Central memory CD4-positive, alpha-beta T cell (primary cell): Measurements from ENCODE around the gene APOA5.

Experiments
- DNase-seq: peaks from one replicate; pipeline ENCODE4 v3.0.0; 2022

Gene APOA5

GRCh38 chr11:116794851-116795250 lies 3.2 kb upstream of the APOA5 start:
- DNase-seq: no peak

GRCh38 chr11:116793772-116794097 lies 2.1 kb upstream of the APOA5 start:
- DNase-seq: no peak

GRCh38 chr11:116792869-116793771 lies 1.4 kb upstream of the APOA5 start:
- no peak for DNase-seq

GRCh38 chr11:116792144-116792868 lies 627 bp upstream of the APOA5 start:
- DNase-seq: no peak

GRCh38 chr11:116791002-116791812 lies 472 bp downstream of the APOA5 start:
- DNase-seq: peak; percentile 67

GRCh38 chr11:116790167-116791001 lies 1.3 kb downstream of the APOA5 start:
- no peak for DNase-seq

GRCh38 chr11:116788975-116789374 lies 2.7 kb downstream of the APOA5 start:
- no peak for DNase-seq

- DNase-seq: no peak
Observed at GRCh38 chr11:116788534-116788933, 3.1 kb downstream of the APOA5 start.

- DNase-seq: peak; percentile 86
Observed at GRCh38 chr11:116787786-116788486, 3.7 kb downstream of the APOA5 start, which contains the start of gene ZPR1. TSS of gene ZPR1 (minus strand) at chr11:116788023. CDS start at chr11:116787990, 33 bp downstream.

GRCh38 chr11:116787436-116787785 lies 4.3 kb downstream of the APOA5 start:
- no peak for DNase-seq

GRCh38 chr11:116786966-116787365 lies 4.7 kb downstream of the APOA5 start:
- no peak for DNase-seq

GRCh38 chr11:116786326-116786725 lies 5.4 kb downstream of the APOA5 start:
- no peak for DNase-seq

- DNase-seq: no peak
Observed at GRCh38 chr11:116782728-116783127, 9.0 kb downstream of the APOA5 start.

- DNase-seq: no peak
Observed at GRCh38 chr11:116778556-116778955, 13.1 kb downstream of the APOA5 start.

GRCh38 chr11:116777056-116777455 lies 14.6 kb downstream of the APOA5 start:
- DNase-seq: no peak

- no peak for DNase-seq
Observed at GRCh38 chr11:116776522-116776984, 15.1 kb downstream of the APOA5 start.

- no peak for DNase-seq
Observed at GRCh38 chr11:116775975-116776374, 15.7 kb downstream of the APOA5 start.

- no peak for DNase-seq
Observed at GRCh38 chr11:116774661-116775060, 17.0 kb downstream of the APOA5 start.

- DNase-seq: no peak
Observed at GRCh38 chr11:116773203-116774097, 18.2 kb downstream of the APOA5 start.

GRCh38 chr11:116772443-116773202 lies 19.1 kb downstream of the APOA5 start, which contains the start of gene BUD13:
TSS of gene BUD13 (minus strand) at chr11:116772987. CDS start at chr11:116772964, 23 bp downstream.
- peak; percentile 92 for DNase-seq
